GM18519 (cell line): ENCODE measurements around the gene GTF3C1.
"Not testable (repeated sequence)": the region's sequence is repeated elsewhere in the genome, so short reads cannot be mapped to it uniquely, and the experiment has no call there.

ENCODE experiments used
- ATAC-seq: cut with Tn5 transposase; IDR thresholded peaks from one replicate; pipeline ENCODE4 v1.9.1; 2021; ENCODE audit warnings: mild to moderate bottlenecking, moderate library complexity; ENCODE audit not compliant: unreplicated experiment, low FRiP score

Gene GTF3C1

GRCh38 chr16:27549746-27550581 is at the start of gene GTF3C1, which contains the start of gene KATNIP:
Gene GTF3C1, minus strand, starts transcription at chr16:27549913. Its CDS starts 23 bp downstream, at chr16:27549890.
Gene KATNIP, plus strand, starts transcription at chr16:27550144. Its CDS starts 27 bp downstream, at chr16:27550171.
- ATAC-seq: peak; percentile 94

DNA sequence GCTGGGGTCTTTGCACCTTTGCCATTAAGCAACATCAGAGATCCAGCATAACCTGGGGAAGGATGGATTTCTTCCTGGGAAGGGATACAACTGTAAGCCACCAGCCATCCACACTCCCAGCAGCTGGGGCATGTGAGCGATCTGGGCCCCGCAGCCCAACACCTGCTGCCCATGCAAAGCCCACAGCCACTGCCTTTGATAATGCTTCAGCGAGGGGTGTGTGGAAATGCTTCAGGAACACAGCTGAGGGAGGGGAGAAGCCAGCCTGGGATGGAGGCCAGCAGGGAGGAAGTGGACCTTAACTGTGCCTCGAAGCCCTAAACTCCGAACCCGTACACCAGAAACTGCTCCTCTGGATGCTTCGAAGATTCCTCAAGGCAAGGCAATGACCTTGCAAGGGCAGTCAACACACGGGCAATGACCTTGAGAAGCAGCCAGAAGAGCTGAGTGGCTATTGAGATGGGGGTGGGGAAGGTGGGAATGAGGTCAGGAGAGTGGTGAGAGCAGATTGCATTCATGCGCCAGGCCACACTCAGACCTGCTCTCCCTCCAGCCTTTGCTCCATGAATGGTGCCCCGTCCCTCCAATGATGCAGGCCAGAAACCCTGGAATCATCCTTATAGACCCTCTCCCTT is 49.3 kb upstream of the GTF3C1 start:
- ATAC-seq: no peak

DNA sequence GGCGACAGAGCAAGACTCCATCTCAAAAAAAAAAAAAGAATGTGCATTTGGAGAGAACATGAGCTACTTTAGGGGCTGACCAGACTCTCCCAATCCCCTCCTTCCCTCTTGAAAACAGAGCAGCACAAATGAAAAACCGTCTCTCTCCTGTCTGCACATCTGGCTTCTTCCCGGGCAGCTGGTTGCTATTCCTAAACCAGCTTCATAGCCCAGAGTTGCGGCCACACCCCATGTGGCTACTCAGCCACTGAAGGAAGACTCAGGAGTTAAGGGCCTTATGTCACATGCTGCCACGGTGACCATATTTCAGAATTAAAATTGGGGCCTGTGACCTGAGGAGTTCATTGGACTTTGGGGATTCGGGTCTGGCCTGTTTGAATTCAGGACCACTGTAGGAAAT is 48.5 kb upstream of the GTF3C1 start:
- ATAC-seq: no peak

DNA sequence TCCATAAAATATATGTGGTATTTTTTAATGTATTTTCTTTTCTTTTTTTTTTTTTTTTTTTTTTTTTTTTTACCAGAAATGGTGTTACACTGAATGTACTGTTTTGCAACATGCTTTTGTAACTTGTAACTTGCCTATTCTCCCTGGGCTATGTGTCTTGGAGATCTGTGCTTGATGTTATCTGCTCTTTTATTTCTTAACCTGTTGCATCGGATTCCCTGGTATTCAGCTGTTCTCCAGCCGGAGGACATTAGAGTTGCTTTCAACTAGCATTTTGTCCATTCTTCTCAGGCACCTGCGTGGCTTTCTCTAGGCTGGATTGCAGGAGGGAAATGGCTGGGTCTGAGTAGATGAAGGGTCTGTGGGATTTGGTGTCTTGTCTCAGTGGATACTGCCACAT is 47.6 kb upstream of the GTF3C1 start:
- ATAC-seq: no peak

GRCh38 chr16:27596411-27596810 is 46.7 kb upstream of the GTF3C1 start:
- no peak for ATAC-seq

- no peak for ATAC-seq
Measured at GRCh38 chr16:27595993-27596392, 46.3 kb upstream of the GTF3C1 start.

GRCh38 chr16:27595475-27595874 is 45.8 kb upstream of the GTF3C1 start:
- ATAC-seq: no peak

DNA sequence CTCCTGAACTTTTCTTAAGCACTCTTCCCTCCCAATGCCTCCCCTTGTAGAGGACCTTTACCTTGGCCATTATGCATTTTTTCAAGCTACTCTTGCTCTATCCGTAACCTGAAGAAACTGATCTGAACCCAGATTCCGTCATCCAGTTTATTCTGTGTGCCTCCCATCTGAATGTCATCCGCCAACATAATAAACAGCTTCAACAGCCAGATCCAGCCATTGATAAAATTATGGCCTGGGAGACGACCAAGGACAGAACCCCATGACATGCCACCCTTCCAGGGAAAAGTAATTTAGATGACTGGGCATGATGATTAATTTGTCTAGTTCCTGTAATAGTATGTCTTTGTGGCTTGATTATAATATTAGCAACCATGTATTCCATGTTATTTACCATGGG is 42.1 kb upstream of the GTF3C1 start:
- ATAC-seq: no peak

GRCh38 chr16:27588057-27588456 is 38.3 kb upstream of the GTF3C1 start:
- ATAC-seq: no peak

GRCh38 chr16:27586711-27587110 is 37.0 kb upstream of the GTF3C1 start:
- ATAC-seq: no peak

- no peak for ATAC-seq
Measured at GRCh38 chr16:27585200-27585599, 35.5 kb upstream of the GTF3C1 start.

DNA sequence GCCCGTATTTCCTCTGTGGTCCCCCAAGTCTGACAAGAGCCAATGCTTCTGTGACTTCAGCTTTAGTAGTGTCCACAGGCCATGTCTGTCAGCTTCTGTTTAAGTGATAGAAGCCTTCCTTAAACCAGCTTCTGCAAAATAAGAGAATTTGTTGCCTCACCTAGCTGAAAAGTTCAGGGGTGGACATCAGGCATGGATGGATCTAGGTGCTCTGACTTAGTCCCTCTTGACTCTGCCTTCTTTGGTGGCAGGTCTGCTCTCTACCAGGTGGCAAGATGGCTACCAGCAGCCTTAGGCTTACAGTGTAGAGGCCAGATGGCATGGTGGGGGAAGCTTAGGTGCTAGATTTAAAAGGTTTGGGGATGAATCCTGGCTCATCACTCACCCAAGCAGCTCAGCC is 33.9 kb upstream of the GTF3C1 start:
- ATAC-seq: no peak

DNA sequence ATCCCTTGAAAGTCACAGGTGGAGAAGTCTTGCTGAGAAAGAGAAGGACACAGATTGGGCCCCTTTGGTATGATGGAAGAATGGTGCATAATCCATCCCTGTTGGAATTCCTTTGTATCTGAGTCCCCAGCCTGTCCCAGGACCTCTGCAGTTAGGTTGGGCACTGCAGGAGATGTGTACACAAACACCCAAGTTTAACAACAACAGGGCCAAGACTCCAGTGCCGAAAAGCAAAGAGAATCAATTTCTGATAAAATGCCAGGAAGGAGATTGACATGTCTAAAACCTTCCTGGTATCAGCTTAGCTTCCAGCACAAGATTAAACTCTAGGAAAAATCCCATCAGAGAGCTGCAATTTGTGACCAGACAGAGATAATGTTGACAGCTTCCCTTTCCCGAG is 33.2 kb upstream of the GTF3C1 start:
- ATAC-seq: no peak

- no peak for ATAC-seq
Measured at GRCh38 chr16:27579087-27579980, 29.6 kb upstream of the GTF3C1 start.

- ATAC-seq: no peak
Measured at GRCh38 chr16:27576729-27577128, 27.0 kb upstream of the GTF3C1 start.

GRCh38 chr16:27572711-27573110 is 23.0 kb upstream of the GTF3C1 start:
- ATAC-seq: no peak

- ATAC-seq: no peak
Measured at GRCh38 chr16:27571433-27572326, 22.0 kb upstream of the GTF3C1 start.

DNA sequence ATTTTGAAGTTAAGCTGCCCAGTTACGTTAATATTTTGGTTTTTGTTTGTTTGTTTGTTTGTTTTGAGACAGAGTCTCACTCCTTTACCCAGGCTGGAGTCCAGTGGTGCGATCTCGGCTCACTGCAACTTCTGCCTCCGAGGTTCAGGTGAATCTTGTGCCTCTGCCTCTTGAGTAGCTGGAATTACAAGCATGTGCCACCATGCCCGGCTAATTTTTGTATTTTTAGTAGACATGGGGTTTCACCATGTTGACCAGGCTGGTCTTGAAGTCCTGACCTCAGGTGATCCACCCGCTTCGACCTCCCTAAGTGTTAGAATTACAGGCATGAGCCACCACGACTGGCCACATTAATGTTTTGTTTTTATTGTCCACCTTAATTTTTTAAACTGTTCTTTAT is 21.3 kb upstream of the GTF3C1 start:
- not testable (repeated sequence) for ATAC-seq

DNA sequence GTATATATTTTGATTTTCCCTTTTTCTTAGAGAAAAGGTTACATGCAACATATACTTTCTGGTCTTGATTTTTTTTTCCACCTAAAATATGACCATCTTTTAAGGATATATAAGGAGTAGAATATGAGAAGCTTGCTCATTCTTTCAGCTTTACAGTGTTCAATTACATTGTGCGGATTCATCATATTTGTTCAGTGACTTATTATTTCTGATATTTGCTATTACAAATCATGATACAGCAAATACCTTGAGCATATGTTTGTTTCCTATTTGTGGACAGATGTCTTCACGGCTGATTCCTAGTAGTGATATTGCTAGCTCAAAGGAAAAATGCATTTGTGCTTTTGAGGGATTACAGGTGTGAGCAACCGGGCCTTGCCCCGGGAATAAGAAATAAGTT is 18.4 kb upstream of the GTF3C1 start:
- no peak for ATAC-seq

GRCh38 chr16:27566417-27566816 is 16.7 kb upstream of the GTF3C1 start:
- ATAC-seq: no peak
